ENCODE measurements around the gene SZRD1. TPM values are rescaled to one million over a fixed set of nuclear protein-coding genes. Genes with fewer than 3 reads are reported as not detected.

Gene SZRD1
- total RNA-seq, 4 donors from 2014 or later: 54.6 to 66.8 (median 61.7) TPM

DNA sequence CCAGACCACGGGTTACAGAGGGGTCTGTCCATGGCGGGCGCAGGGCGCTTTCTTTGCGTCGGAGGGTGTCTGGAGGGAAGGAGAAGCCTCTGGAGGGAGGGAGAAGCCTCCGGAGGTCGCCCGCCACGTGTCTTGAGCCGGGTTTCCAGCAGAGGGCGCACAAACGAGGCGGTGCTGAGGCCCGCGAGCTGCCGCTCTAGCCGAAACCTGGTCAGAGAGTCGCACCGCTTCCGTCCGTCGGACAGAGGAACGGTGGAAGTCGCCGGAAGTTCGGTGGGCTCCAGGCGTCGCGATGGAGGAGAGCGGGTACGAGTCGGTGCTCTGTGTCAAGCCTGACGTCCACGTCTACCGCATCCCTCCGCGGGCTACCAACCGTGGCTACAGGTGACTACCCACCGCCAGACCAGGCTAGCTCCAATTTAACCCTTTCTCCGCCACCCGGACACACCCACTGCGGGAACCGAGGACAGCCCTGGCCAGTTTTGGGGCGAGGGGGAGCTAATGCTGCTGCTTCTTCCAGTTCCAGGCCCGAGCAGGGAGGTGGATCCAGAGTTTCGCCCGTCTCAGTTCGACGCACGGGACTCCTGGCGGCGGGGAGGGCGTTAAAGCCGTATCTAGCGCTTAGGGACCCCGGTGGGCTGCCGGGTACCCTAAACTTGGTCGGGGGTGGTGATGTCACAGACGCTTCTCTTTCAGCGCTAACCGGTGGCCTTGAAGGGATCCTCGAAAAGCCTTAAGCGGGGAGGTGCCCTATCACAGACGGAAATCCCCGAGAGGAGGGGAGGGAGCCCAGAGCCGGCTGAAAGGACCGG is 73.6 kb downstream of the SZRD1 start, which contains the start of gene NECAP2:
NECAP2 (plus strand) TSS at position 255 of the 812 bp plus-strand sequence; CDS start at position 293, 38 bp downstream.
- H3K9me3 ChIP-seq: no peaks in the 10 kb centered on the region
- DNase-seq: peak; percentile 95
- H3K36me3 ChIP-seq: peaks cover 0 to 11% (median 0%) of the 10 kb centered on the region in 4 donors
- no peak for TF ChIP-seq EP300 (IDR thresholded peaks at IDR 0.05; ENCODE audit: low read depth)
- TF ChIP-seq, protein P1, sequence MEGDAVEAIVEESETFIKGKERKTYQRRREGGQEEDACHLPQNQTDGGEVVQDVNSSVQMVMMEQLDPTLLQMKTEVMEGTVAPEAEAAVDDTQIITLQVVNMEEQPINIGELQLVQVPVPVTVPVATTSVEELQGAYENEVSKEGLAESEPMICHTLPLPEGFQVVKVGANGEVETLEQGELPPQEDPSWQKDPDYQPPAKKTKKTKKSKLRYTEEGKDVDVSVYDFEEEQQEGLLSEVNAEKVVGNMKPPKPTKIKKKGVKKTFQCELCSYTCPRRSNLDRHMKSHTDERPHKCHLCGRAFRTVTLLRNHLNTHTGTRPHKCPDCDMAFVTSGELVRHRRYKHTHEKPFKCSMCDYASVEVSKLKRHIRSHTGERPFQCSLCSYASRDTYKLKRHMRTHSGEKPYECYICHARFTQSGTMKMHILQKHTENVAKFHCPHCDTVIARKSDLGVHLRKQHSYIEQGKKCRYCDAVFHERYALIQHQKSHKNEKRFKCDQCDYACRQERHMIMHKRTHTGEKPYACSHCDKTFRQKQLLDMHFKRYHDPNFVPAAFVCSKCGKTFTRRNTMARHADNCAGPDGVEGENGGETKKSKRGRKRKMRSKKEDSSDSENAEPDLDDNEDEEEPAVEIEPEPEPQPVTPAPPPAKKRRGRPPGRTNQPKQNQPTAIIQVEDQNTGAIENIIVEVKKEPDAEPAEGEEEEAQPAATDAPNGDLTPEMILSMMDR (IDR thresholded peaks at IDR 0.05): peak; percentile 83 to 90 (median 86)
- TF ChIP-seq POLR2AphosphoS5 (IDR thresholded peaks at IDR 0.05): peak; percentile 69 to 86 (median 84)
- peak; percentile 74 for TF ChIP-seq POLR2A (IDR thresholded peaks at IDR 0.05)
- peak within 1 kb of the TSS; percentile 57 to 82 (median 72) for H3K4me3 ChIP-seq
- WGBS, 2 donors (ENCODE audit: low coverage in 1 of 2): 1% methylated on average over 53 of the region's 68 CpGs; no CpG with 5 or more reads in 1 of the 2 donors
- intact Hi-C loops (cut with DNase I; ENCODE audit: low total_unique reads): no loop called here
- H3K27ac ChIP-seq: peak within 1 kb of the TSS; percentile 85 to 89 (median 86)
- peaks cover 6 to 29% (median 22%) of the 10 kb centered on the region in 4 donors for H3K4me1 ChIP-seq
- no peaks in the 10 kb centered on the region for H3K27me3 ChIP-seq
- in situ Hi-C loops (cut with MboI; ENCODE audit: low pct_ligation_motif_present in 1 of 4, low pct_unique_long_range_greater_than_20kb in 1 of 4, low sequenced_read_pairs in 3 of 4): no loop called here

DNA sequence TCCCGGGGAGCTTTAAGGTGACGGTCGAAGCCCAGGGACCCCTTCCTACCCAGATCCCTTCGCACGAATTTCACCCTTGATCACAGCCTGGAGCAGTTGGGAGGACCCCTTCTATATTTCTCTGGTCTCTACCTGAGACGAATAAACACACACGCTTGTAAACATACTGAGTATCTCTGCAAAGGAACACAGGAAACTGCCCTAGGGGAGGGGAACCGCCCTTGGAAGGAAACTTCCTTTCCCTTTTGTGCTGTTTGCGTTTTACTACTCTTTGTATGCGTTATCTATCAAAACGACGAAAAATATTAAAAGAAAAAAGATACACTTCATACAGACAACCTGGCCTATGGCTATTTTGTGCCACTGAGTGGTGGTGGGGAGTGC is 74.2 kb downstream of the SZRD1 start:
- Histone ChIP-seq H3K27ac (peak overlapping the region; percentile 85 to 89 (median 86)), H3K36me3 (peaks cover 0 to 15% (median 0%) of the 10 kb centered on the region in 4 donors), H3K9me3 (no peaks in the 10 kb centered on the region), H3K4me3 (peak overlapping the region; percentile 57 to 82 (median 72)), H3K27me3 (no peaks in the 10 kb centered on the region), H3K4me1 (peaks cover 6 to 29% (median 22%) of the 10 kb centered on the region in 4 donors)
- 0 to 10% methylated on average over 4 to 12 of the region's 12 CpGs for WGBS, 2 donors (ENCODE audit: low coverage in 1 of 2)
- DNase-seq: no peak
- in situ Hi-C loops (cut with MboI; ENCODE audit: low pct_ligation_motif_present in 1 of 4, low pct_unique_long_range_greater_than_20kb in 1 of 4, low sequenced_read_pairs in 3 of 4) (no loop called here), intact Hi-C loops (cut with DNase I; ENCODE audit: low total_unique reads) (no loop called here)
- TF ChIP-seq, protein P1 (IDR thresholded peaks at IDR 0.05): no peak
- no peak for TF ChIP-seq EP300 (IDR thresholded peaks at IDR 0.05; ENCODE audit: low read depth)

DNA sequence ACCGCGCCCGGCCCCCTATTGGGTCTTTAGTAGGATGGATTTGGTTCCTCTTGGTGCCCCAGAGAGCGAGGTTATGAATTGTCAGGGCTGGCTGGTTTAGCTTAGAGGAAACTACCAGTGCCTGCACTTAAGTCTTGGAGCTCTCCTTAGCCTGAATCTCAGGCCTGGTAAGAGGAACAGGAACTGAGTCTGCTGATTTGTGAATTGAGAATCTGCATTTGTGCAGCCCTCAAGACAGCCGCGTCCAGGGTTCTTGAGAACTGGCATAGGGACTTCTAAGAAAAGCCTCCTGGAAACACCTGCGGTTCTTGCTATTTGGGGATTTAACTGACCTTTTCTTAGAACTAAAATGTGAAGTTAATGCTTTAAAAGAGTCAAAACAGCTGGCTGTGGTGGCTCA is 75.2 kb downstream of the SZRD1 start:
- in situ Hi-C loops (cut with MboI; ENCODE audit: low pct_ligation_motif_present in 1 of 4, low pct_unique_long_range_greater_than_20kb in 1 of 4, low sequenced_read_pairs in 3 of 4) (no loop called here), intact Hi-C loops (cut with DNase I; ENCODE audit: low total_unique reads) (no loop called here)
- Histone ChIP-seq H3K4me3 (peak overlapping the region in 1 of 4 donors; percentile 78), H3K4me1 (peaks cover 6 to 29% (median 22%) of the 10 kb centered on the region in 4 donors), H3K9me3 (no peaks in the 10 kb centered on the region), H3K27ac (peak overlapping the region in 2 of 4 donors; percentile 85 to 87), H3K27me3 (no peaks in the 10 kb centered on the region), H3K36me3 (peaks cover 0 to 15% (median 0%) of the 10 kb centered on the region in 4 donors)
- no peak for DNase-seq
- WGBS, 2 donors (ENCODE audit: low coverage in 1 of 2): 86 to 100% methylated on average over 1 to 7 of the region's 7 CpGs
- TF ChIP-seq POLR2AphosphoS5 (IDR thresholded peaks at IDR 0.05) (no peak), POLR2A (IDR thresholded peaks at IDR 0.05) (no peak), EP300 (IDR thresholded peaks at IDR 0.05; ENCODE audit: low read depth) (no peak)
- TF ChIP-seq, protein P1 (IDR thresholded peaks at IDR 0.05): no peak

DNA sequence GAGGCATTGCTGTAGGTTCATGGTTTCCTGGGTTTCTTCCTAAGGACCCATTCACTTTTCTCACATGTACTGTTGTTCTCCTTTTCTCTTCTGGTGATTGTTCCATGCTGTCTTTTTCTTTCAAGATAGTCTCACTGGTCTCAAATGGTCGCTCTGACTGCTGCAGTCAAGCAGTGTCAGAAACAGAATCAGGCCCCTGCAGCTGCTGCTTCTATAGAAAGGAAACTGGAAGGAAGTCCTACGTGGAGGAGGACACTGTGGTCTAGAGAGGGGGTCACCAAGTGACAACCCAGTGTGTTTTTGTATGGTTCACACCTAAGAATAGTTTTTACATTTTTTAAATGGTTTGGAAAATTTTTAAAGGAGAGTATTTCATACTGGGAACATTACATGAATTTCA is 75.9 kb downstream of the SZRD1 start:
- intact Hi-C loops (cut with DNase I; ENCODE audit: low total_unique reads) (no loop called here), in situ Hi-C loops (cut with MboI; ENCODE audit: low pct_ligation_motif_present in 1 of 4, low pct_unique_long_range_greater_than_20kb in 1 of 4, low sequenced_read_pairs in 3 of 4) (no loop called here)
- H3K9me3 ChIP-seq: no peaks in the 10 kb centered on the region
- DNase-seq: no peak
- TF ChIP-seq, protein P1 (IDR thresholded peaks at IDR 0.05): no peak
- TF ChIP-seq POLR2AphosphoS5 (IDR thresholded peaks at IDR 0.05): no peak
- no peak for TF ChIP-seq EP300 (IDR thresholded peaks at IDR 0.05; ENCODE audit: low read depth)
- no peak for TF ChIP-seq POLR2A (IDR thresholded peaks at IDR 0.05)
- no peaks in the 10 kb centered on the region for H3K27me3 ChIP-seq
- no peak overlapping the region for H3K4me3 ChIP-seq
- peaks cover 0 to 20% (median 1%) of the 10 kb centered on the region in 4 donors for H3K36me3 ChIP-seq
- peak overlapping the region in 1 of 4 donors; percentile 87 for H3K27ac ChIP-seq
- H3K4me1 ChIP-seq: peaks cover 6 to 29% (median 22%) of the 10 kb centered on the region in 4 donors
- WGBS, 2 donors (ENCODE audit: low coverage in 1 of 2): 33 to 56% methylated on average over 1 to 2 of the region's 2 CpGs
